ENCODE results near the gene LRRK1. TPM values are rescaled to one million over a fixed set of nuclear protein-coding genes. Genes with fewer than 3 reads are reported as not detected.

LRRK1 gene
- total RNA-seq, 2 experiments from 2014 or later: 1.0 to 1.1 TPM

GRCh38 chr15:101114610-101115009, 195.5 kb downstream of the LRRK1 start:
- H3K27ac Mint-ChIP-seq: no peak overlapping the region
- ChIA-PET CTCF (no interaction called here), POLR2A (no interaction called here)
- H3K27me3 Mint-ChIP-seq: no peaks in the 10 kb centered on the region
- no peaks in the 10 kb centered on the region for H3K36me3 Mint-ChIP-seq (ENCODE audit: low read depth)
- peaks cover 3% of the 10 kb centered on the region for H3K4me1 Mint-ChIP-seq
- no peak for DNase-seq
- no peak overlapping the region for H3K4me3 Mint-ChIP-seq
- H3K9me3 Mint-ChIP-seq: no peaks in the 10 kb centered on the region

- Mint-ChIP-seq H3K4me3 (no peak overlapping the region), H3K27ac (no peak overlapping the region), H3K4me1 (peaks cover 3% of the 10 kb centered on the region), H3K36me3 (ENCODE audit: low read depth) (no peaks in the 10 kb centered on the region), H3K9me3 (no peaks in the 10 kb centered on the region), H3K27me3 (no peaks in the 10 kb centered on the region)
- no peak for DNase-seq
- ChIA-PET POLR2A (no interaction called here), CTCF (no interaction called here)
Measured at GRCh38 chr15:101115393-101115785, 196.2 kb downstream of the LRRK1 start.

DNA sequence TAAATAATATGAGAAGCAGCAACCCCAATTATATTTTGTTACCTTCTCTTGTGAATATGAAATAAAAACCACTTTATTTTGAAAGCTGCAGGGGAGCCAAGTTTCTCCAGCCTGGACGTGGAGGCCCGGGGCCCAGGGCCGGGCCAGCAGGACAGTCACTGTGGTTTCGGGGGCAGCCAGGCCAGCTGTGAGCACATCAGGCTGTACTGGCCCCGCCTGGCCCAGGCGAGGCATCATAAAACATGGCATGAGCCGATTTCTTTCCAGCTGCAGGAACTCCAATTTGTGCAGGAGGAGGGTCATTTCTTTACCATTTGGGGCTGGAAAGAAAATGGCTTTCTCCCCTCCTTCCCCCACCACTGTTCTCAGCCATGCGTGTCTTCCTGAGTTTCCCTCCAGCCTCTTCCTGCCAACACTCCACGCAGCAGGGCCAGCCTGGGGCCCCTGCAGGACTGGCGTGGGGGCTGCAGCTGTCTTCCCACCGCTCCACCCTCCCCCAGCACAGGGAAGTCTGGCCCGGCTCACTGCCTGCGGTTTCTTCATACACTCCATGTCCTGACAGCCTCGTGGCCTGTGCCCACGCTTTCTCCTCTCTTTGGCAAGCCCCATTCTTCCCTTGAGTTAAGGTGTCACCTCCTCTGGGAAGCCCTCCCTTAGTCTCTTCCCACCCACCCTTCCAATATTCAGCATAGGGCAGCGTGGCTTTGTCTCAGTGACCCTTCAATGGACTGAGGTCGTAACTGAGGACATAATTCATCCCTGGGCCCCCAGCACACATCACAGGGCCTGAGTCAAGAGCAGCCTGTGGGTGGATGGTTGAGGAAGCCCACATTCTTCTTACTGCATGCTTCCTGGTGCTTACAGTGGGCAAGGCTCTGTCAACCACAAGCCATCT, 196.9 kb downstream of the LRRK1 start:
- Mint-ChIP-seq H3K4me3 (no peak overlapping the region), H3K27me3 (no peaks in the 10 kb centered on the region), H3K27ac (no peak overlapping the region), H3K9me3 (no peaks in the 10 kb centered on the region), H3K36me3 (ENCODE audit: low read depth) (no peaks in the 10 kb centered on the region), H3K4me1 (peaks cover 5% of the 10 kb centered on the region)
- ChIA-PET CTCF (interaction anchor here (1.2 kb wide), 1 partner anchor 142 kb away, joined by 4 read pairs; no protein-coding TSS in a partner anchor), POLR2A (no interaction called here)
- DNase-seq: no peak

GRCh38 chr15:101116681-101116976, 197.5 kb downstream of the LRRK1 start:
- peaks cover 8% of the 10 kb centered on the region for H3K4me1 Mint-ChIP-seq
- H3K4me3 Mint-ChIP-seq: no peak overlapping the region
- H3K9me3 Mint-ChIP-seq: no peaks in the 10 kb centered on the region
- H3K27ac Mint-ChIP-seq: no peak overlapping the region
- H3K36me3 Mint-ChIP-seq (ENCODE audit: low read depth): no peaks in the 10 kb centered on the region
- ChIA-PET POLR2A (interaction anchor here (1.0 kb wide), 1 partner anchor 10 kb away, joined by 3 read pairs; no protein-coding TSS in a partner anchor), CTCF (interaction anchor here (1.2 kb wide), 1 partner anchor 142 kb away, joined by 4 read pairs; no protein-coding TSS in a partner anchor)
- no peaks in the 10 kb centered on the region for H3K27me3 Mint-ChIP-seq
- DNase-seq: no peak

DNA sequence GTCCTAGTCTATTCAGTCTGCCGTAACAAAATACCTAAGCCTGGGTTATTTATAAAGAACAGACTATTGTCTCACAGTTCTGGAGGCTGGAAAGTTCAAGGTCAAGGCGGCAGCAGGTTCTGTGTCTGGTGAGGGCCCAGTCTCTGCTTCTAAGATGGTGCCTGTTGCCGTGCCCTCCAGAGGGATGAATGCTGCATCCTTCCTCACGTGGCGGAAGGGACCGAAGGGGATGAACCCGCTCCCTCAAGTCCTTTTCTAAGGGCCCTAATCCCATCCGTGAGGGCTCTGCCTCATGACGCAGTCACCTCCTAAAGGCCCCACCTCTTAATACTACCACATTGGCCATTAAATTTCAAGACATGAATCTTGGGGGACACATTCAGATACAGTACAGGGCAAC, 199.0 kb downstream of the LRRK1 start:
- no peak overlapping the region for H3K4me3 Mint-ChIP-seq
- H3K36me3 Mint-ChIP-seq (ENCODE audit: low read depth): no peaks in the 10 kb centered on the region
- POLR2A ChIA-PET: no interaction called here
- no peaks in the 10 kb centered on the region for H3K27me3 Mint-ChIP-seq
- DNase-seq: no peak
- H3K4me1 Mint-ChIP-seq: peaks cover 20% of the 10 kb centered on the region
- H3K27ac Mint-ChIP-seq: no peak overlapping the region
- CTCF ChIA-PET: no interaction called here
- no peaks in the 10 kb centered on the region for H3K9me3 Mint-ChIP-seq

GRCh38 chr15:101118615-101119014, 199.5 kb downstream of the LRRK1 start:
- POLR2A ChIA-PET: no interaction called here
- no peak overlapping the region for H3K27ac Mint-ChIP-seq
- no peak for DNase-seq
- H3K27me3 Mint-ChIP-seq: no peaks in the 10 kb centered on the region
- peaks cover 4% of the 10 kb centered on the region for H3K36me3 Mint-ChIP-seq (ENCODE audit: low read depth)
- peaks cover 25% of the 10 kb centered on the region for H3K4me1 Mint-ChIP-seq
- no peaks in the 10 kb centered on the region for H3K9me3 Mint-ChIP-seq
- H3K4me3 Mint-ChIP-seq: no peak overlapping the region
- CTCF ChIA-PET: no interaction called here

GRCh38 chr15:101119181-101119580, 200.0 kb downstream of the LRRK1 start:
- H3K9me3 Mint-ChIP-seq: no peaks in the 10 kb centered on the region
- no peaks in the 10 kb centered on the region for H3K27me3 Mint-ChIP-seq
- ChIA-PET CTCF (interaction anchor here (1.2 kb wide), 1 partner anchor 102 kb away, joined by 4 read pairs; no protein-coding TSS in a partner anchor), POLR2A (interaction anchor here (0.7 kb wide), 1 partner anchor 128 kb away, joined by 3 read pairs; no protein-coding TSS in a partner anchor)
- DNase-seq: no peak
- H3K4me1 Mint-ChIP-seq: peaks cover 31% of the 10 kb centered on the region
- peaks cover 7% of the 10 kb centered on the region for H3K36me3 Mint-ChIP-seq (ENCODE audit: low read depth)
- no peak overlapping the region for H3K4me3 Mint-ChIP-seq
- peak overlapping the region; percentile 24 for H3K27ac Mint-ChIP-seq

Other genes with a start within 250 kb of the LRRK1 start
- not detected for gene ALDH1A3, start 39.5 kb upstream of the LRRK1 start, total RNA-seq

All from activated CD4-positive, alpha-beta memory T cell treated with anti-CD3 and anti-CD28 coated beads, Interleukin-2, amount 10 ng/mL, durations not matched to agents 7 days and 5 days (primary cell).